ENCODE data around the gene IFI30.
A peak's percentile ranks its signal among the peaks of the same experiment; 100 is the strongest.
"Not testable (repeated sequence)": the region's sequence is repeated elsewhere in the genome, so short reads cannot be mapped to it uniquely, and the experiment has no call there.

The IFI30 gene

DNA sequence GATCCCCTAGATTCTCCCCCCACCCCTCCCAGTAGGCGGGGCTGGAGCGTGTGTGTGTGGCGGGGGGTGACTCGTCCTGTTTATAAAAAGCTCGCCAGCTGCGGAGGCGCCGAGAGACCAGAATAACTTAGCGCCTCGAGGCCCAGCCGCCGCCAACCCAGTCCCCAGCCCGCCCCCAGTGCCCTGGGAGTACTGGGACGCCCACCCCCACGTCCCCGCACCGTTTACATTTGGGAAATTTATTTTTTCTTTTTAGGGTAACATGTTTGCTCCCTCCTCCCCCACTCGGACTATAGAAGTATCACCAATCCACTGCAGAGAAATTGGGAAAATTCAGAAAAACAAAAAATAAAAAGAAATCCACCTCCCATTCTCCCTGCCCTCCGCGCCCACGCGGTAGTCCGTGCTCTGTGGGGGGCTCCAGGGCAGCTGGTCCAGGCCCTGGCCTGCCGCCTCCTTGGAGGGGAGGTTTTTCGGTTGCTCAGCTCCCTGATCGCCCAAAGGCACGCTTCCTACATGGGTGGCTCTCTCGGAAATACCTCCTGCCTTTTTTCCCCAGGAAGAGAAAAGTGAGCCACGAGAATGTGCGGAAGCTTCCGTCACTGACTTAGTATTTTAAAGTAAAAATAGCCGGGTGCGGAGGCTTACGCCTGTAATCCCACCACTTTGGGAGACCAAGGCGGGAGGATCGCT lies 31.7 kb downstream of the IFI30 start:
- no peaks in the 10 kb centered on the region for H3K9me3 ChIP-seq (ENCODE audit: control insufficient read depth in 1 of 2, low read length in 2 of 2)

DNA sequence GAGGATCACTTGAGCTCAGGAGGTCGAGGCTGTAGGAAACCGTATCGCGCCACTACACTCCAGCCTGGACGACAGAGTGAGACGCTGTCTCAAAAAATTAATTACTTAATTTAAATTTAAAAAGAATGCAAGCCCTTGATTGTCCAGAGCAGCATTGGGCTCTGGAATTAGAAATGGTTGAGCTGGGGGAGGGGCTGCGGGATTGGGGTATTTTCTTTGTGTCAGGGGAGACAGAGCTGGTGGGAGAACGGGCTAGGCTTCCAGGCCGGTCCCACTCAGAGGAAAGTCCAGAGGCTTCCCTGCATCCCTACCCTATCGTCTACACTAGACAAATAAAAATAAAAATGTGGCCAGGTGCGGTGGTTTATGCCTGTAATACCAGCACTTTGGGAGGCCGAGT lies 32.4 kb downstream of the IFI30 start:
- peaks cover 7 to 21% of the 10 kb centered on the region in 2 donors for H3K4me1 ChIP-seq (ENCODE audit: control insufficient read depth in 1 of 2, insufficient read depth in 2 of 2, low read length in 2 of 2)
- no peak overlapping the region for H3K4me3 ChIP-seq (ENCODE audit: low read depth in 1 of 2, low read length in 2 of 2)
- H3K9me3 ChIP-seq (ENCODE audit: control insufficient read depth in 1 of 2, low read length in 2 of 2) = no peaks in the 10 kb centered on the region
- H3K27me3 ChIP-seq (ENCODE audit: low read depth, low read length) = no peaks in the 10 kb centered on the region
- no peak overlapping the region for H3K27ac ChIP-seq (ENCODE audit: low read length)
- H3K36me3 ChIP-seq (ENCODE audit: control insufficient read depth in 1 of 2, insufficient read depth in 2 of 2, low read length in 2 of 2) = peaks cover 0 to 8% of the 10 kb centered on the region in 2 donors

More for the DNA sequence above, 31.7 kb downstream of the IFI30 start:
- H3K27ac ChIP-seq (ENCODE audit: low read length) = peak overlapping the region; percentile 97
- H3K36me3 ChIP-seq (ENCODE audit: control insufficient read depth in 1 of 2, insufficient read depth in 2 of 2, low read length in 2 of 2) = peaks cover 0 to 8% of the 10 kb centered on the region in 2 donors
- H3K4me1 ChIP-seq (ENCODE audit: control insufficient read depth in 1 of 2, insufficient read depth in 2 of 2, low read length in 2 of 2) = peaks cover 7 to 21% of the 10 kb centered on the region in 2 donors
- H3K4me3 ChIP-seq (ENCODE audit: low read depth in 1 of 2, low read length in 2 of 2) = peak overlapping the region; percentile 73 to 83
- no peaks in the 10 kb centered on the region for H3K27me3 ChIP-seq (ENCODE audit: low read depth, low read length)

DNA sequence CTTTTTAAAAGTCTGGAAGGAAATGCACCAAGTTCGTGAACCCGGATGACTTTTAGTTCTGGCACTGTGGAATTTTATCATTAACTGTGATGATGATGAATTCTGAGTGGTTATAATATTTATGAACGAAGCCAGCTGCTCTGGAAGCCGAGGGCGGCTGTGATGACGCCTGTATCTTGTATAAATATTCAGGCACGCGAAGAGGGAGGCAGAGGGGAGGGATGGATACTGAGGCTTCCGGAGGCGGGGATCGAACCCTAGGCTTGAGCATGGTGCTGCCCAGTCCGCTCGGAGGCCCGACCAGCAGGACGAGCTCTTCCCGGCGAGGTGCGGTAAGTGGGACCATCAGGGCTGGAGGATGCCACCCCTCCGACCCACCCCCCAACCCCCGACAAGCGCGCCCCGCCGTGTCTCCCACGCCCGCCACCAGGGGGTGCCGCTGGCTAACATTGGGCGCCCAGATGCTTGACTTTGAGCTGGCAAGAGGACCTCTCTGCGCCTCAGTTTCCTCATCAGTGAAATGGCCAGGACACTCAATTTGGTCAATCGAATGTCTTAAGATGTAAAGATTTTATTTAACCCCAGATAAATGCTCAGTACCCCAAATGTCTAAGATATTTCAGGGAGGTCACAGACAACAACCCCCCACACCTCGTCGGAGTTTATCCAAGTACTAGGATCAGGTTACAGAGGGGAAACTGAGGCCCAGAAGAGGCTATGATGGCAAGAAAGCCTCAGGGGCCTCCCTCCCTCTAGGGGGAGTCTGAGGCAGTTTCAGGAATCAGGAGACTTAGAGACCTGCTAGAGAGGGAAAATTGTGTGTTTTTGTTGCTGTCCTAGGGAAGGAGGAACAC lies 34.7 kb downstream of the IFI30 start:
- no peak overlapping the region for H3K27ac ChIP-seq (ENCODE audit: low read length)
- no peaks in the 10 kb centered on the region for H3K9me3 ChIP-seq (ENCODE audit: control insufficient read depth in 1 of 2, low read length in 2 of 2)
- H3K27me3 ChIP-seq (ENCODE audit: low read depth, low read length) = no peaks in the 10 kb centered on the region

DNA sequence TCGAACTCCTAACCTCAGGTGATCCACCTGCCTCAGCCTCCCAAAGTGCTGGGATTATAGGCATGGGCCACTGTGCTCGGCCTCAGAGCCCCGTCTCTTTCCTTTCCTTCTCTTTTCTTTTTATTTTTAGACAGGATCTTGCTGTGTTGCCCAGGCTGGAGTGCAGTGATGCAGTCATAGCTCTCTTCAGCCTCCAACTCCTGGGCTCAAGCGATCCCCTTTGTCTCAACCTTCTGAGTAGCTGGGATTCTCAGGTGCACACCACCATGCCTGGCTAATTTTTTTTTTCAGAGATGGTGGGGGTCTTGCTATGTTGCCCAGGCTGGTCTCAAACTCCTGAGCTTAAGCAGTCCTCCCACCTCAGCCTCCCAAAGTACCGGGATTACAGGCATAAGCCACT lies 36.3 kb downstream of the IFI30 start:
- not testable (repeated sequence) for H3K9me3 ChIP-seq (ENCODE audit: control insufficient read depth in 1 of 2, low read length in 2 of 2); H3K4me1 ChIP-seq (ENCODE audit: control insufficient read depth in 1 of 2, insufficient read depth in 2 of 2, low read length in 2 of 2); H3K27me3 ChIP-seq (ENCODE audit: low read depth, low read length); H3K4me3 ChIP-seq (ENCODE audit: low read depth in 1 of 2, low read length in 2 of 2); H3K36me3 ChIP-seq (ENCODE audit: control insufficient read depth in 1 of 2, insufficient read depth in 2 of 2, low read length in 2 of 2); H3K27ac ChIP-seq (ENCODE audit: low read length)

More for the DNA sequence above, 34.7 kb downstream of the IFI30 start:
- Histone ChIP-seq H3K4me1 (ENCODE audit: control insufficient read depth in 1 of 2, insufficient read depth in 2 of 2, low read length in 2 of 2) (peaks cover under 1 to 11% of the 10 kb centered on the region in 2 donors), H3K4me3 (ENCODE audit: low read depth in 1 of 2, low read length in 2 of 2) (no peak overlapping the region), H3K36me3 (ENCODE audit: control insufficient read depth in 1 of 2, insufficient read depth in 2 of 2, low read length in 2 of 2) (no peaks in the 10 kb centered on the region)

DNA sequence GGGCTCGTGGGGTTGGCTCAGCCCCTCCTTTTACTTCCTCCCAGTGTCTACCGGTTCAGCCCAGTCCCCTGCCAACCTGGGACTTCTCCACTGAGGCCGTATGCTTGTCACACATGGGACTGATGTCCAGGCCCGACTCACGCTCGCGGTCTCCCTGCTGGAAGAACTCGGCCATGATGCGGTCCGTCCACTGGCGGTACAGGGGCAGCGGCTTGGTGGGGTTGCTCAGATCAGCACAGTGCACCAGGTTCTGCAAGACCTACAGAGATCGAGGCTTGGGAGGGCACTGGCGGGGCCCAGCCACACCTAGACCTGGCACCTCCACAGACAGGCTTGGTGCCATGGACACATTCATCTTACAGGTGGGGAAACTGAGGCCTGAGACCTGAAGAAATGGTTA lies 38.1 kb downstream of the IFI30 start:
- H3K27ac ChIP-seq (ENCODE audit: low read length) = no peak overlapping the region
- no peaks in the 10 kb centered on the region for H3K4me1 ChIP-seq (ENCODE audit: control insufficient read depth in 1 of 2, insufficient read depth in 2 of 2, low read length in 2 of 2)
- no peaks in the 10 kb centered on the region for H3K27me3 ChIP-seq (ENCODE audit: low read depth, low read length)
- no peaks in the 10 kb centered on the region for H3K9me3 ChIP-seq (ENCODE audit: control insufficient read depth in 1 of 2, low read length in 2 of 2)
- H3K4me3 ChIP-seq (ENCODE audit: low read depth in 1 of 2, low read length in 2 of 2) = no peak overlapping the region
- peaks cover 0 to 3% of the 10 kb centered on the region in 2 donors for H3K36me3 ChIP-seq (ENCODE audit: control insufficient read depth in 1 of 2, insufficient read depth in 2 of 2, low read length in 2 of 2)

DNA sequence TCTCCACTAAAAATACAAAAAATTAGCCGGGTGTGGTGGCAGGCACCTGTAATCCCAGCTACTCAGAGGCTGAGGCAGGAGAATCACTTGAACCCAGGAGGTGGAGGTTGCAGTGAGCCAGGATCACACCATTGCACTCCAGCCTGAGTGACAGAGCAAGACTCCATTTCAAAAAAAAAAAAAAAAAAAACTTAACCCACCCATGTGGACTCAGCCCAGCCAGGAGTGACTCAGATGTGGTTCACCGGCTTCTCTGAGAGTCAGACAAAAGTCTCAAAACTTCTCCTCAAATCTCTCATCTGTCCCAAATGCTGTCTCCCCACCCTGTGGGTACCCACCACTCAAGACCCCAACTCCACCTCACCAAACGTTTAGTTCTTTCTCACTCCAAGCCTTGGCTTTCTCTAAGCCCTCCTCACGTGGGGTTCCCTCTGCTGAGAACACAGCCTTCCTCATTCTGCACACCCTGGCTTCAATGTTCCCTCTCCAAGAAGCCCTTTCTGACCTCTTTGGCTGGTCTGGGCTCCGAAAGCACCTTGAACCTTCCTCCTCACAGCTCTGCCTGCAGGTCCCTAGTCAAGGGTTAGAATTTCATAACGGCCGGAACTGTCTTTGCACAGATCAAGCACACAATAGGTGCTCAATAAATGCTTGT lies 41.3 kb downstream of the IFI30 start:
- no peaks in the 10 kb centered on the region for H3K9me3 ChIP-seq (ENCODE audit: control insufficient read depth in 1 of 2, low read length in 2 of 2)
- H3K4me1 ChIP-seq (ENCODE audit: control insufficient read depth in 1 of 2, insufficient read depth in 2 of 2, low read length in 2 of 2) = no peaks in the 10 kb centered on the region
- no peak overlapping the region for H3K27ac ChIP-seq (ENCODE audit: low read length)
- H3K4me3 ChIP-seq (ENCODE audit: low read depth in 1 of 2, low read length in 2 of 2) = no peak overlapping the region
- H3K27me3 ChIP-seq (ENCODE audit: low read depth, low read length) = no peaks in the 10 kb centered on the region
- H3K36me3 ChIP-seq (ENCODE audit: control insufficient read depth in 1 of 2, insufficient read depth in 2 of 2, low read length in 2 of 2) = peaks cover 0 to 3% of the 10 kb centered on the region in 2 donors

DNA sequence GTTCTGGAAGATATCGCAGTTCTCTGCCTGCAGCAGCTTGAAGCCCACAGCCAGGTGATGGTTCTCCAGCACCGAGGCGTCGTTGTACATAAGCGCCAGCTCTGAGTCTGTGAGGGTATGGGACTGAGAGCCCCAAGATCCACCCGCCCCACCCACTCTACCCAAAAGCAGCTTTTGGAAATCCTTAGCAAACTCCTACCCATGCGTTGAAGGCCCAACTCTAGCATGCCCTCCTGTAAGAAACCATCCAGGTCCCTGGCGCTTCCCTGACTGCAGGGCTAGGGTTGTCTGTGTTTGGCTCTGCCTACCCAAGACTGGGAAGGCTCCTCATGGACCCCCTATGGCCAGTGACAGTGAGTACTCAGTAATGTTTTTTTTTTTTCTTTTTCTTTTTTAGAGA lies 43.2 kb downstream of the IFI30 start:
- Histone ChIP-seq H3K27me3 (ENCODE audit: low read depth, low read length) (no peaks in the 10 kb centered on the region), H3K9me3 (ENCODE audit: control insufficient read depth in 1 of 2, low read length in 2 of 2) (no peaks in the 10 kb centered on the region), H3K4me1 (ENCODE audit: control insufficient read depth in 1 of 2, insufficient read depth in 2 of 2, low read length in 2 of 2) (no peaks in the 10 kb centered on the region), H3K36me3 (ENCODE audit: control insufficient read depth in 1 of 2, insufficient read depth in 2 of 2, low read length in 2 of 2) (peaks cover 0 to 3% of the 10 kb centered on the region in 2 donors), H3K4me3 (ENCODE audit: low read depth in 1 of 2, low read length in 2 of 2) (no peak overlapping the region), H3K27ac (ENCODE audit: low read length) (no peak overlapping the region)

DNA sequence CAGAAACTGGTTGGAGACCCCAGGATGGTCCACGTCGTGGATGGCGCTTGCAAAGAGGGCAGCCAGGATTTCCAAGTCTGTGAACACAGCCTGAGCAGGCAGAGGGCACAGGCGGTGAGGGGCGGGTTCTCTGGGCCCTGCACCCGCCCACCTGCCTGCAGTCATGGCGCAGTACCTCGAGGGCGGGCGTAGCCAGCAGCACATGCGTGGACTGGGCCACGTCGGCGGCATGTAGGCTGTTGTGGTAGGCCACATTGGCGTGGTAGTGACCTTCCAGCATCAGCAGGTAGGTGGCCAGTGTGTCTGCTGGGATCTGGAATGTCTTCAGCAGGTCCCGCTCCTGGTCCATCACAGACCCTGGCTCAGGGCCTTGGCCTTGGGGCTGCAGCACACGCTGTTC lies 44.5 kb downstream of the IFI30 start:
- H3K4me3 ChIP-seq (ENCODE audit: low read depth in 1 of 2, low read length in 2 of 2) = no peak overlapping the region
- H3K36me3 ChIP-seq (ENCODE audit: control insufficient read depth in 1 of 2, insufficient read depth in 2 of 2, low read length in 2 of 2) = peaks cover 0 to 3% of the 10 kb centered on the region in 2 donors
- no peaks in the 10 kb centered on the region for H3K4me1 ChIP-seq (ENCODE audit: control insufficient read depth in 1 of 2, insufficient read depth in 2 of 2, low read length in 2 of 2)
- H3K9me3 ChIP-seq (ENCODE audit: control insufficient read depth in 1 of 2, low read length in 2 of 2) = no peaks in the 10 kb centered on the region
- no peaks in the 10 kb centered on the region for H3K27me3 ChIP-seq (ENCODE audit: low read depth, low read length)
- H3K27ac ChIP-seq (ENCODE audit: low read length) = no peak overlapping the region

DNA sequence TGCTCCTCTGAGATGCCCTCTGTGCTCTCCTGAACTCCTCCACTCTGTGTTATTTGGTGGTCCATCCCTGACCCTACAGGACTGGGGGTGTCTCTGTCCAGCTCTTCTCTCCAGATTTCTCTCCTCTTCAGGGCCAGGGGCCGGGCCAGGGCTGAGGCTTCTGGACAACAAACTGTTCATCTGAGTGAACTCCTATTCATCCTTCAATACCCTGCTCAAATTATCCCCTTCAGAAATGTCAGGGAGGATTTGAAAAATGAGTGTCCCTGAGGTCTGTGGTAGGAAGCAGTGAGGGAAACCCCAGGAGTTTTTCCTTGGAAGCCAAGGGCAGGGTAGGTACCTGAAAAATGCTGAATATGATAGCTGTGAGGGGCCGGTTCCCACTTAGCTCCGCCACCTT lies 45.0 kb downstream of the IFI30 start:
- no peak overlapping the region for H3K4me3 ChIP-seq (ENCODE audit: low read depth in 1 of 2, low read length in 2 of 2)
- no peaks in the 10 kb centered on the region for H3K9me3 ChIP-seq (ENCODE audit: control insufficient read depth in 1 of 2, low read length in 2 of 2)
- no peak overlapping the region for H3K27ac ChIP-seq (ENCODE audit: low read length)
- no peaks in the 10 kb centered on the region for H3K27me3 ChIP-seq (ENCODE audit: low read depth, low read length)
- peaks cover 0 to under 1% of the 10 kb centered on the region in 2 donors for H3K36me3 ChIP-seq (ENCODE audit: control insufficient read depth in 1 of 2, insufficient read depth in 2 of 2, low read length in 2 of 2)
- H3K4me1 ChIP-seq (ENCODE audit: control insufficient read depth in 1 of 2, insufficient read depth in 2 of 2, low read length in 2 of 2) = no peaks in the 10 kb centered on the region

DNA sequence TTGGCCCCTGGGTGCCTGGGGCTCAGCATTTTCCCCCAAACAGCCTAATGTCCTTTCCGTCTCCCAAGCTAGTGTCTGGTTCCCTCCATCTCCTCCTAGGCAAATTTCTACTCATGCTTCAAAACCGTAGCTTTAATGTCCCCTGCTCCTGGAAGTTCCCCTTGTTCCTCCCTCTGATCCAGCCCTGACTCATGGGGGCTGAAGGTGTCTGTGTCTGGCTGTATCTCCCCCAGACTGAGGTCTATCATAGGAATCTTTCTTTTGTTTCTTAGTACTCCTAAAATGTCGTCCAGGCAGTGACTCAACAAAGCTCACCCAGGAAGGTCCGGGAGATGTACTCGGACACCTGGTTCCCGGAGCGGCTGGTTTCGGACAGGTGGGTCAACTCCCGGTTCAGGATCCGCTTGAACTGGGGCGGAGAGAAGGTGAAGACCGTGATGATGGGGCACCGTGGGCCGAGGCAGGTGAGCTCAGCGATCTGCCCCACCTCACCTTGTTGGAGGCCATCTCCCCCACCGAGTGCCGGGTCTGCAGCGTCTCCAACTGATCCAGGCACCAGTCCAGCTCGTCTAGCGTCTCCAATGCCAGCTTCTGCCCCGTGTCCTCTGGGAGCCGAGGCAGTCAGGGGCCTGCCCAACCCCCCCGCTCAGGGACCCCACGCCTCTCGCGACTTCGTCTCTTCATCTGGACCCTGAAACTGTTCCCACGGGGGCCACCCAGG lies 46.5 kb downstream of the IFI30 start:
- Histone ChIP-seq H3K9me3 (ENCODE audit: control insufficient read depth in 1 of 2, low read length in 2 of 2) (no peaks in the 10 kb centered on the region), H3K4me3 (ENCODE audit: low read depth in 1 of 2, low read length in 2 of 2) (no peak overlapping the region), H3K27ac (ENCODE audit: low read length) (no peak overlapping the region), H3K27me3 (ENCODE audit: low read depth, low read length) (peaks cover under 1% of the 10 kb centered on the region), H3K36me3 (ENCODE audit: control insufficient read depth in 1 of 2, insufficient read depth in 2 of 2, low read length in 2 of 2) (no peaks in the 10 kb centered on the region), H3K4me1 (ENCODE audit: control insufficient read depth in 1 of 2, insufficient read depth in 2 of 2, low read length in 2 of 2) (peaks cover 0 to 12% of the 10 kb centered on the region in 2 donors)
